GM04504 (cell line): ENCODE results near the gene FANCL.
A peak's percentile ranks its signal among the peaks of the same experiment; 100 is the strongest.
"Not testable (repeated sequence)": the region's sequence is repeated elsewhere in the genome, so short reads cannot be mapped to it uniquely, and the experiment has no call there.

Experiments
- DNase-seq: peaks from one replicate; pipeline ENCODE4 v3.0.0-alpha.2; 2012; ENCODE audit warnings: low read depth

The FANCL gene

GRCh38 chr2:58240670-58241545, at the start of gene FANCL:
Gene FANCL (minus strand): TSS chr2:58241325. CDS start chr2:58241313, 12 bp downstream.
- DNase-seq = peak; percentile 70

- DNase-seq = peak; percentile 1
These were observed 47.9 kb upstream of the FANCL start for GRCh38 chr2:58289029-58289428.

GRCh38 chr2:58283931-58284330, 42.8 kb upstream of the FANCL start:
- no peak for DNase-seq

GRCh38 chr2:58275144-58275543, 34.0 kb upstream of the FANCL start:
- not testable (repeated sequence) for DNase-seq

GRCh38 chr2:58271826-58272225, 30.7 kb upstream of the FANCL start:
- no peak for DNase-seq

GRCh38 chr2:58268685-58269084, 27.6 kb upstream of the FANCL start:
- DNase-seq = no peak

GRCh38 chr2:58266211-58266610, 25.1 kb upstream of the FANCL start:
- DNase-seq = no peak

- DNase-seq = no peak
These were observed 20.1 kb upstream of the FANCL start for GRCh38 chr2:58261209-58261608.

- DNase-seq = not testable (repeated sequence)
These were observed 17.3 kb upstream of the FANCL start for GRCh38 chr2:58258456-58258855.

- DNase-seq = not testable (repeated sequence)
These were observed 10.4 kb upstream of the FANCL start for GRCh38 chr2:58251331-58252201.

- no peak for DNase-seq
These were observed 380 bp upstream of the FANCL start for GRCh38 chr2:58241546-58241864.

- no peak for DNase-seq
These were observed 1.7 kb downstream of the FANCL start for GRCh38 chr2:58239243-58239925.

GRCh38 chr2:58237741-58238140, 3.4 kb downstream of the FANCL start:
- DNase-seq = no peak

GRCh38 chr2:58235984-58236383, 5.1 kb downstream of the FANCL start:
- no peak for DNase-seq

GRCh38 chr2:58235170-58235569, 6.0 kb downstream of the FANCL start:
- no peak for DNase-seq

GRCh38 chr2:58228299-58228698, 12.8 kb downstream of the FANCL start:
- no peak for DNase-seq

GRCh38 chr2:58227171-58227917, 13.8 kb downstream of the FANCL start:
- no peak for DNase-seq

- no peak for DNase-seq
These were observed 19.2 kb downstream of the FANCL start for GRCh38 chr2:58221909-58222308.

GRCh38 chr2:58215429-58215828, 25.7 kb downstream of the FANCL start:
- no peak for DNase-seq

- DNase-seq = not testable (repeated sequence)
These were observed 30.1 kb downstream of the FANCL start for GRCh38 chr2:58210951-58211568.

- DNase-seq = no peak
These were observed 33.9 kb downstream of the FANCL start for GRCh38 chr2:58207189-58207588.
